Hematopoietic multipotent progenitor cell treated with erythropoietin and hydrocortisone succinate and interleukin-3 and kit ligand, for 17 days (in vitro differentiated cells): Measurements from ENCODE around the gene CFL1.

Source experiments
- DNase-seq: peaks from one replicate; pipeline ENCODE4 v3.0.0-alpha.2; 2015; ENCODE audit warnings: low spot score

Gene CFL1

GRCh38 chr11:65869643-65870306, 11.8 kb upstream of the CFL1 start:
- no peak for DNase-seq

GRCh38 chr11:65868907-65869306, 10.9 kb upstream of the CFL1 start:
- no peak for DNase-seq

- DNase-seq: no peak
Measured at GRCh38 chr11:65868076-65868667, 10.2 kb upstream of the CFL1 start.

GRCh38 chr11:65867284-65868071, 9.5 kb upstream of the CFL1 start:
- DNase-seq: no peak

- no peak for DNase-seq
Measured at GRCh38 chr11:65866509-65867283, 8.7 kb upstream of the CFL1 start.

GRCh38 chr11:65865550-65866172, 7.7 kb upstream of the CFL1 start:
- DNase-seq: no peak

DNA sequence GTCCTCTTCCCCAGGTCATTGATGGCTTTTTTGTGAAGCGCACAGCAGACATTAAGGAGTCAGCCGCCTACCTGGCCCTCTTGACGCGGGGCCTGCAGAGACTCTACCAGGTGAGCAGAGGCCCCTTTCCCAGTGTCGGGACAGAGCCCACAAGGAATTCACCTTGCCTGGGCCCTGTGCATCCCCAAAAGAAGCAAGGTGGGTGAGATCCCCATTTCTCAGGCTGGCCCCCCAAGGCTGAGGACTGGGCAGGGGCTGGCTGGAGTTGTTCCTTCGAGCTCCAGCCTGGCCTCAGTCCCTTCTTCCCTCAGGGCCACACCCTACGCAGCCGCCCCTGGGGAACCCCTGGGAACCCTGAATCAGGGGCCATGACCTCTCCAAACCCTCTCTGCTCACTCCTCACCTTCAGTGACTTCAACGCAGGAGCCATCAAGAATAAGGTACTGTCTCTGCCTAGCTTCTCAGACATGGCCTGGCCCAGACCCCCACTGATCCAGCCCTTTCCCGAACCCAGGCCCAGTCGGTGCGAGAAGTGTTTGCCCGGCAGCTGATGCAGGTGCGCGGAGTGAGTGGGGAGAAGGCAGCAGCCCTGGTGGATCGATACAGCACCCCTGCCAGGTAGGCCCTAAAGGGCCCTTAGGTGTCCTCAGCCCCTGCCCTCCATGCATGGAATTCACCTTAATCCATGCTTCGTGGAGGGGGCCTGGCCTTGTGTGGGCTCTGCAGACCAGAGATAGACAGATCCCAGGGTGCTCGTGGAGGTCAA, 6.9 kb upstream of the CFL1 start:
- no peak for DNase-seq

- DNase-seq: no peak
Measured at GRCh38 chr11:65863889-65864705, 6.1 kb upstream of the CFL1 start.

DNA sequence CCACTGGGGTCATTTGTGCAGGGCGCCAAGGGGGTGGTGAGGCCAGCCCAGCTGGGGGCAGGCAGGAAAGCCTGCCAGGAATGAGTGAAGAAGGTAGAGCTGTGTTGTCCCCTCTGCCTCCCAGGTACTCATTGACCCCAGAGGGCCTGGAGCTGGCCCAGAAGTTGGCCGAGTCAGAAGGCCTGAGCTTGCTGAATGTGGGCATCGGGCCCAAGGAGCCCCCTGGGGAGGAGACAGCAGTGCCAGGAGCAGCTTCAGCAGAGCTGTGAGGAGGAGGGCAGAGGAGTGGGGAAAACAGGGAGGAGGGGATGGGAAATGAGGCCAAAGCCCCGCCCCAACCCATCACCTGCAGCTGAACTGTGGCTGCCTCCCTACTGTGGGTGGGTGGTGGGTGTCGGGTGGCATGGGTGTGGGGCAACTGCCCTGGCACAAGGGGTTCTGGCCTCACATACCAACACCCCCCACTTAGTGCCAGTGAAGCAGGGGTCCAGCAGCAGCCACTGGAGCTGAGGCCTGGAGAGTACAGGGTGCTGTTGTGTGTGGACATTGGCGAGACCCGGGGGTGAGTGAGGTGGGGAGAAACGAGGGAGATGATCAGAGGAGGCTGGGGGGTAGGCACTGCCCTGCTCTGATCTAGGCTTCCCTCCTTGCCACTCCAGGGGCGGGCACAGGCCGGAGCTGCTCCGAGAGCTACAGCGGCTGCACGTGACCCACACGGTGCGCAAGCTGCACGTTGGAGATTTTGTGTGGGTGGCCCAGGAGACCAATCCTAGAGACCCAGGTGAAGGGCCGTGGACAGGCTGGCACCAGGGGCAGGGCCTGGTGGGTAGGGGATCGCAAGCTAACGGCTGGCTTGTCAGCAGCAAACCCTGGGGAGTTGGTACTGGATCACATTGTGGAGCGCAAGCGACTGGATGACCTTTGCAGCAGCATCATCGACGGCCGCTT, 5.2 kb upstream of the CFL1 start:
- DNase-seq: no peak

- no peak for DNase-seq
Measured at GRCh38 chr11:65862191-65862735, 4.3 kb upstream of the CFL1 start.

GRCh38 chr11:65861533-65862183, 3.7 kb upstream of the CFL1 start:
- DNase-seq: no peak

DNA sequence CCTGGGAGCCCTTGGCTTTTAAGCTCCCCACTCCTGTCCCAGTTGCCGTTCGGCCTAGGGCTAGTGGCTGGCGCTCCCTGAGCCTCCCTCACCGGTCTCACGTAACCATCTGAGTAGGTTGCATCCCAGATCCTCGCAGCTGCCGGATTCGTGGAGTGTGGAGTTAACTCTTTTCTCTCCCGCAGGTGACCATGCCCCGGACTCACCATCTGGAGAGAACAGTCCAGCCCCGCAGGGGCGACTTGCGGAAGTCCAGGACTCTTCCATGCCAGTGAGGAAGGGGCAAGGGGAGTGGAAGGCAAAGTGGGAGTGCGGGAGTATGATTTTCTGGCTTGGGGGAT, 3.2 kb upstream of the CFL1 start:
- DNase-seq: no peak

GRCh38 chr11:65860278-65861164, 2.5 kb upstream of the CFL1 start, which contains the start of gene MUS81:
MUS81 (plus strand) TSS chr11:65860433; CDS start chr11:65860754, 321 bp downstream.
- DNase-seq: peak; percentile 99

DNA sequence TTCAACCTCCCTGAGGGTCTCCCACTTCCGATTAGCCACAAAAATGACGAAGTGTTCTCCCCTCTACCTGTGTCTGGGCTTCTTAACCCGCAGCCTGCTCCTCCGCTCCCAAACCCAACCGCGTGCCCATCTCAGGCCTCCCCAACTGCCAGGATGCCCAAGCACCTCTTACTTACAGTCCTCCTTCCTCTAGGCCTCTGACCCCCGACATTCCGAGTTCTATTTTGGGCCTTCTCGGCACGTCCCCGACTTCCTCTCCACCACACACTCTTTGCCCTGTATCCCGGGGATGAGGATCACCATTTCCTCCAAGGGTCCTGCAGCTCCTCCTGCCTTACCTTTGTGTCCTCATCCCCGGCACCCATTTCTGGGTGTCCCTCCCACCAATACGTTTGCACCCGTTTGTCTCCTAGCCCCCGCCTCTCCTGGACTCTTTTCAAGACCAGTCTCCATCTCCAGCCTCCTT, 1.9 kb upstream of the CFL1 start:
- DNase-seq: no peak

GRCh38 chr11:65859095-65859811, 1.3 kb upstream of the CFL1 start:
- DNase-seq: peak; percentile 94

DNA sequence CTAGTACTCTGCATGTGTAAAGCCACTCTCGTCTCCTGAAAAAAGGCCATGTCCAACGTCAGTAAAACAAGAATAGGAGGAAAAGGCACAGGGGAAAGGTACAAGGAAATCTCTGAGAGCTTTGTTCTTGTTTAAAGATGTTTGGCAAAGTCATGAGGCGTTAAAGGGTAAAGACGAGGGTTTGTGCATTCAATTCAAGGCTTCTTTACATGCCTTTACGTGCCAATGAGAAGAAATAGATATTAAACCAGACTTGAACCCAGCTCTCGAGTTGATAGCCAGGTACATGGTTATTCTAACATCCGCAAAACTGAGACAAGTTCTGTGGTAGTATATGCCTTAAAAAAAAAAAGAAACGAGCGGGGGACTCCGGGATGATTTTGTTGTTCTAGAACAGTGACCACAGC, 704 bp upstream of the CFL1 start:
- DNase-seq: no peak

DNA sequence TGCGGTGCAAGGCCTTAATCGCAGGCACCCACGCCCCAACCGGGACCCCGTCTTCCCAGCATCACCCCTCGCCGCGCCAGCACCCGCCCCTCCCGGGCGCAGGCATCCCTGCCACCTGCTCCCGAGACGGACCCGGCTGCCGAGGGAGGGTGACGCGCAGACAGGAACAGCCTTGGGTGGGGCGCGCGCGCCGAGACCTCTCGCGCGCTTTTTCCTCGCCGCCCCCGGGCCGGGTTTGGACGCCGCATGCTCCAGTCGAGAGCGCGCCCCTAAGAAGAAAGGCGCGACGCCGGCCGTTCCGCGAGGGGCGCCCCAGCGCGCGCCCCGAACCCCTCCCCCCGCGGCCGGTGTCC, 504 bp downstream of the CFL1 start:
- DNase-seq: peak; percentile 58
